GM19438 (cell line): ENCODE results near the gene SELENOK.

Source experiments
- ATAC-seq: cut with Tn5 transposase; IDR thresholded peaks from one replicate; pipeline ENCODE4 v1.9.1; 2021; ENCODE audit warnings: low read depth; ENCODE audit not compliant: unreplicated experiment

Gene SELENOK

GRCh38 chr3:53884623-53885022 is 7.0 kb downstream of the SELENOK start:
- ATAC-seq, result no peak

- no peak for ATAC-seq
These were observed 8.7 kb downstream of the SELENOK start for GRCh38 chr3:53883008-53883407.

- ATAC-seq, result peak; percentile 86
These were observed 9.7 kb downstream of the SELENOK start, which contains the start of gene ACTR8 for GRCh38 chr3:53881691-53882593. Gene ACTR8 (minus strand): TSS chr3:53882152. CDS start chr3:53882101, 51 bp downstream.

- ATAC-seq, result no peak
These were observed 11.0 kb downstream of the SELENOK start for GRCh38 chr3:53880396-53881345.

- peak; percentile 72 for ATAC-seq
These were observed 25.7 kb downstream of the SELENOK start for GRCh38 chr3:53865732-53866499.

- ATAC-seq, result no peak
These were observed 28.5 kb downstream of the SELENOK start for GRCh38 chr3:53863145-53863544.

- no peak for ATAC-seq
These were observed 29.4 kb downstream of the SELENOK start for GRCh38 chr3:53862241-53862640.

- ATAC-seq, result no peak
These were observed 31.5 kb downstream of the SELENOK start for GRCh38 chr3:53860196-53860595.

GRCh38 chr3:53859178-53859577 is 32.5 kb downstream of the SELENOK start:
- ATAC-seq, result no peak

- no peak for ATAC-seq
These were observed 33.4 kb downstream of the SELENOK start for GRCh38 chr3:53858096-53858741.

- no peak for ATAC-seq
These were observed 34.7 kb downstream of the SELENOK start for GRCh38 chr3:53856964-53857363.

GRCh38 chr3:53850895-53851294 is 40.8 kb downstream of the SELENOK start:
- no peak for ATAC-seq

GRCh38 chr3:53849916-53850315 is 41.7 kb downstream of the SELENOK start:
- ATAC-seq, result no peak

- no peak for ATAC-seq
These were observed 44.9 kb downstream of the SELENOK start for GRCh38 chr3:53846851-53847155.

GRCh38 chr3:53846134-53846850 is 45.4 kb downstream of the SELENOK start, which contains the start of the genes CHDH and IL17RB:
Gene CHDH (minus strand): TSS chr3:53846419. CDS start chr3:53824008, 22,411 bp downstream.
Gene IL17RB (plus strand): TSS chr3:53846568. CDS start chr3:53846589, 21 bp downstream.
- peak; percentile 52 for ATAC-seq

GRCh38 chr3:53845881-53846133 is 45.9 kb downstream of the SELENOK start:
- ATAC-seq, result no peak

GRCh38 chr3:53845103-53845880 is 46.4 kb downstream of the SELENOK start:
- peak; percentile 13 for ATAC-seq

GRCh38 chr3:53844262-53845102 is 47.2 kb downstream of the SELENOK start:
- ATAC-seq, result no peak
